ENCODE results near the gene RAB7B.

RAB7B gene

GRCh38 chr1:205948886-205949285, 54.3 kb downstream of the RAB7B start:
- no peak for DNase-seq (ENCODE audit: low read depth)

- DNase-seq (ENCODE audit: low read depth): no peak
These were observed 55.2 kb downstream of the RAB7B start for GRCh38 chr1:205948039-205948438.

- DNase-seq (ENCODE audit: low read depth): no peak
These were observed 56.2 kb downstream of the RAB7B start for GRCh38 chr1:205947024-205947423.

GRCh38 chr1:205945069-205945468, 58.1 kb downstream of the RAB7B start:
- DNase-seq (ENCODE audit: low read depth): no peak

- DNase-seq (ENCODE audit: low read depth): no peak
These were observed 58.7 kb downstream of the RAB7B start for GRCh38 chr1:205944525-205944924.

DNA sequence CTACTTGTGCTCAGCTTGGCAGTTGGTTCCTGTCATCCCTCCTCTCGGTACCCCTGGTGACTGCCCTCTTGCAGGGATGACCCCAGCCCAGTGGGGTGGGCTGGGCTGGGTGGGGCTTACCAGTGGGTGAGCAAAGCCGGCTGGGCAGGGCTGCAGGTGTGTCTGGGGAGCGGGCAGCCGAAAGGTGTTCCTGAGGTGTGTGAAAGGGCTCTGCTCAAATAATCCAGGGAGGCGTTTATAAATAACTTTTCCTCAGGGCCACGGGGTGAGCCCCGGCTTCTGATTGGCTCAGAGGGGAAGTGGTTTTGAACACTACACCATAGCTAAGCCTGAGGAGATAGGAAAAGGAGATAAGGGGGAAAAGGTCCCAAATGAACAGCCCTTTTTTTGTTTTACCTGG, 60.0 kb downstream of the RAB7B start, which contains the start of gene SLC26A9:
Gene SLC26A9, minus strand, starts transcription at position 212 of the 400 bp plus-strand sequence. CDS start 7,636 bp downstream, outside the sequence.
- DNase-seq (ENCODE audit: low read depth): no peak

GRCh38 chr1:205942631-205943159, 60.5 kb downstream of the RAB7B start:
- DNase-seq (ENCODE audit: low read depth): peak; percentile 57

DNA sequence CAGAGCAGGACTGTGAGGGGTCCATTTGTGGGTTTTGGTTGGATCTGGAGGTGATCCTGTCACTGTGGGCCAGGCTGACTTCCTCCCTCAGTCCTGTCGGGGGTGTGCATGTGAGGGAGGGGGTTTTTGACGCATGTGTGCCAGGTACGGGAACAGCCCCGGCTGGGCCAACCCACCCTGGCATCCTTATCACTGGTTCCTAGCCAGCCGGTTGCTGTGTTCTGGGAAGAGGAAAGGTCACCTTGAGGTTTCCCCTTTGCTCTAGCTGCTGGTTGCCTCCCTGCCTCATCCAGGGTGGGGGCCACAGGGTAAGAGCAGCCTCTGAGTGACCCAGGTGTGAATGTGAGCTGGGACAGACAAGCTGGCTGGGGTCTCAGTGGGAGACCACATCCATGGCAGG, 62.5 kb downstream of the RAB7B start:
- DNase-seq (ENCODE audit: low read depth): no peak

DNA sequence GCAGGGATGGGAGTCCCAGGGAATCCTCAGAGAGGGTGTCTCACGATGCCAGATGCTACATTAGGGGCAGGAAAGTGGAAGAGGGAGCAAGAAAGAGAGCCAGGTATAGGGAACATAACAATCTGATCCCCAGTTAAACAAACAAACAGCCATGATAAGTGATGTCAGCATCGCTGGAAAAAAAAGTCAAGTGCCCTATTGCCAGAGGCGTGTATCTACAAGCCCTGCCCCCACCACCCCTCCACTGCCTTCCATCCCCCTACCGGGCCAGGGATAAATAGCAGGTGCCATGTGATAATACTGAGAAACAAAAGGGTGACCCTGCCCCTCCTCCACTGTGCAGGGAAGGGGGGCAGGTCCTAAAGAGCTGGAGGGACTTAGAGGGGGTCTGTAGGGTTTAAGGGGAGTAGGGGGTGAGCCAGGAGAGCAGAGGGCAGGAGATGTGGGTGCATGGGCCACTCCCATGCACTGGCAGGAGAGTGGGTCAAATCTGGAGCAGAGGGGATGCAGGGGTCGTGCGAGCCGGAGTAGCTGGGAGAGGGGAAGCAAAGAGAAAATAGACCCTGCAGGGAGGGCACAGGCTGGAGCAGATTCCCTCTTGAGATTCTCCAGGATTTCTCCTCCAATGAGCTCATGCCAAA, 63.4 kb downstream of the RAB7B start:
- DNase-seq (ENCODE audit: low read depth): peak; percentile 15

- DNase-seq (ENCODE audit: low read depth): no peak
These were observed 64.5 kb downstream of the RAB7B start for GRCh38 chr1:205938682-205939081.

- peak; percentile 91 for DNase-seq (ENCODE audit: low read depth)
These were observed 66.2 kb downstream of the RAB7B start for GRCh38 chr1:205936846-205937586.

DNA sequence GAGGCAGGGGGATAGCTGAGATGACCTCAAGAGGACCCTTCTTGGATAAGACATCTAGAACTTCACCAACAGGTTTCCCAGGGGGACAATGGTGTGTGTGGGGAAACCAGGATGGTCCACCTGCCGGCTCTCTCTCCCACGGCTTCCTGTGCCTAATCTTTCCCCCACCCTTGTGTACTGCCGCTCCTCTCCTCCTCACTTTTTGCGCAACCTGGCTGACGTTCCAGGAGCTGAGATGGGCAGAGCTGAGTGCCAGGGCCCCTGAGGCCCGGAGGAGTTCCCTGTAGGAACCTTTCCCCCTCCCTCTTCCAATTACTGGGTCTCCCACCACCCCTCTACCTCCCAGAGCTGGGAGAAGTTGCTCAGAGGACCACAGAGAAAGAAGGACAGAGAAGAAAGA, 66.9 kb downstream of the RAB7B start:
- DNase-seq (ENCODE audit: low read depth): peak; percentile 81

DNA sequence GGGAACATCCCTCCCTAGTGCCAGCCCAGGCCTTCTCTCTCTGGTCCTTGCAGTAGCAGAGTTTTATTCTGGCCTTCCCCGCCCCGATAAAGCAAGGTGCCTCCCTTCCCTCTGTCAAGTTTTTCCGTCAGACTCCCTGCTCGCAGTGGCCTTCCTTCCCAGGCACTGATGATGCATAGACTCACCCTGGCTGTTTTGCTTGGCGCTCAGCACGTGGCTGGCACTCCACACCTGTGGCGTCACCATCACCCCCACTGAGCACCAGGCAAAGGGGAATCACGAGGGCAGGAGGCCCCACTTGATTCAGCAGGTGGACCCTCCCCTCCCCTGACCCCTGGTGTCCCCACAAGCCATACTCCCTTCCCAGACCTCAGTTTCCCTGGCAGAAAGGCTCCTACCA, 67.3 kb downstream of the RAB7B start:
- no peak for DNase-seq (ENCODE audit: low read depth)

DNA sequence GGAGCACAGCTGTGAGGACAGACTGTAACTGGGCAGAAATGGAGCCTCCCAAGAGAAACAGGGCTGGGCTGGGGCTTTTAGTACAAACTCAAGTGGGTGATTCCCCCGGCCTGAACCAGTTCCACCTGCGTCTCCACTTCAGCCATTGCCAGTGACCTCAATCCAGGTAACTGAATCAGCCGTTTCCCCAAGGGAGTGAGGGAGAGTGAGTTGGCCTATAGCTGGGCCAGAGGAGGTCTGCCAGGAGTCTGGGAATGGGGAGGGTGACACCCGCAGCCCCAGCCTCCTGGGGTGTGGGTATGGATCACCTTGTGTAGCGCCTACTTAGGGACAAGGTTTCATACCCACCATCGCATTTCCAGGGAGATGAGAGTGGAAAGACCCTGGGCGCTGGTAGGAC, 68.4 kb downstream of the RAB7B start:
- DNase-seq (ENCODE audit: low read depth): no peak

DNA sequence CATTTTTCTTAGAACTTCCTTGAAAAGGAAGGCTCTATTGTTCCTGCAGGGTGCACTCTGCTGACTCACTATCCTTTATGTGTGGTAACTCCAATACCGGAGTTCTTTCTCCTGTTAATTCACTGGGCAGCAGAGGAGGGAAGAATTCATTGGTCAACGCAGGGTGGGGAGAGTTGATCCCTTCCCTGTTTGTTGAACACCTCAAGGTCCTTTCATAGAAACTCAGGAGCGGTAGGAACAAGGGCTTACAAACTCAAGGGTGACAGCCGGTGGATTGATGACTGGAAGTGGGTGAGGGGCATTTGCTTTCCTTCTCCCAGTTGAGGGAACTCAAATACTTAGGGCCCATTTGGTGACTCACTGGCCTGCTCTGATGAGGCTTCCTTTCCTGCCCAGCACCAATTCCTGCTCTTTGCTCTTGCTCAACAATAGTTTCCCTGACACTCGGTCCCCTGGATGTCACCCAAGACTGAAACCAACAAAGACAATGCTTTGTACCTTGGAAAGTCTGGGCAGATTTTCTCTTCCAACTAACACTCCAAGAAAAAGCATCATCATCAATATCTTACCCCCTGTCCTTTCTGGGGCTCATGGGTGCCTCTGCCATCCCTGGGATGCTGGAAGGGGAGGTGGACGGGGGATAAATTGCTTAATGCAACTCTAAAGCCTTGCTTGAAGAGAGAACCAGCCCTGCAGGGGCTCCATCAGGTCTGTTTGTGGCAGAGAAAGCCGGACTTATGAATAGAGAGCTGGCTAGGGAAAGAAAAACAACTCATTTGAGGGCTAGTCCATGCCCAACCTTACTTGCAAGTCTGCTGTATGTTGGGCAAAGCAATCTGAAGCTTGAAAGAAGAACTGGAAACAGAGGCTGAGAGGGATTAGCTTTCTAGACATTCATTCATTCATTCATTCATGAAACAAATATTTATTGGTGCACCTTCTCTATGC, 69.2 kb downstream of the RAB7B start:
- peak; percentile 82 for DNase-seq (ENCODE audit: low read depth)

- no peak for DNase-seq (ENCODE audit: low read depth)
These were observed 70.4 kb downstream of the RAB7B start for GRCh38 chr1:205932776-205933175.

DNA sequence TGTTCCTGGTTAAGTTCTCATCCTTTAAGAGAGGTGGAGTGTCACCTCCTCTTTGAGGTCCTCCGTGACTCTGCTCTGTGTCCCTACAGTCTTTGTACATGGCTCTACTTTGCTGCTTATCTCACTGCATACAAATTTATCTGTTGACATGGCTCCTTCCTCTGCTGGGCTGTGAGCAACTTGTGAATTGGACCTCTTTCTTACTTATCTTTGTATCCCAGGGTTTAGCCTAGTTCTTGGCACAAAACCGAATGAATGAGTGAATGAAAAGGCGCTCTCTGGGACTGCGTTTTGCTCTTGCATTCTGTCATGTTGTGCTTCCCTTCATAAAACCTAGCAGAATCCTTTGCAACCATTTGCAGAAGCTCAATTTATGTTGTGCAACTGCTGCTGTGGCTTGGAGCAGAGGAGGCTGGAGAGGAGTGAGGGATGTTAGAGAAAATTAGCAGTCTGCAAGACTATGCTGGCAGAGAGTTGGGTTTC, 72.4 kb downstream of the RAB7B start:
- peak; percentile 72 for DNase-seq (ENCODE audit: low read depth)

DNA sequence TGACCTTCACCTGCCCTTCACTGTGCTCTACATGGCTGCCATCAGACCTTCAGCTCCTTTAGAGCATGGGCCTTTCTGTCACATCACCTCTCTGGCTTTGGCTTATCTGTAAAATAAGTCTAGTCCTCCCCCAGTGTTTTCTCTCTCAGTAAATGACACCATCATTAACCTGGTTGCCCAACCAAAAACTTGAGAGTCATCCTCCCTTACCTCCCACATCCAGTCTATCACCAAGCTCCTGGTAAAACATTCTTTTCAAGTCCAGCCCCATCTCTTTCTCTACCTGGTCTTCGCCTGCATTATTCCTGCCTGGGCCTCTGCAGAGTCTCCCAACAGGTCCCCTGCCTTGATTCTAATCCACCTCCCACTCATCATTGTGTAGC, 73.0 kb downstream of the RAB7B start:
- peak; percentile 52 for DNase-seq (ENCODE audit: low read depth)

GRCh38 chr1:205929496-205930194, 73.5 kb downstream of the RAB7B start:
- DNase-seq (ENCODE audit: low read depth): no peak

DNA sequence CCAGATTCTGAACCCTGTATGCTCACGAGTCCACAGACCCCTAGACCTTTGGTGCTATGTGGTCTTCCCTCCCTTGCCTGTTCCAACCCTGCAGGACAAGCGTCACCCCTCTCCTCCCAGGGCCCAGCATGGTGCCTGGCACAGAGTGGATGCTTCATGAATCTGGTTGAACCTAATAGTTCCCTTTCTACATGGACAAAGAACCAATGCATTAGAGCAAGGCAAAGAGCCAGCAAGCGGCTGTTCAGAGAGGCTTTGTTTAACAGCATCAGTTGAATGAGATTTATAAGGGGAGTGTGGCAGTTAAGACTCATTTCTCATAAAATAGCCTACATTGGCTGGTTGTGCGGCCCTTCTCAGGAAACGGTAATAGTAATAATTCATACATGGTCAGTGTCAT, 74.9 kb downstream of the RAB7B start:
- no peak for DNase-seq (ENCODE audit: low read depth)

- no peak for DNase-seq (ENCODE audit: low read depth)
These were observed 75.5 kb downstream of the RAB7B start for GRCh38 chr1:205927676-205928075.

DNA sequence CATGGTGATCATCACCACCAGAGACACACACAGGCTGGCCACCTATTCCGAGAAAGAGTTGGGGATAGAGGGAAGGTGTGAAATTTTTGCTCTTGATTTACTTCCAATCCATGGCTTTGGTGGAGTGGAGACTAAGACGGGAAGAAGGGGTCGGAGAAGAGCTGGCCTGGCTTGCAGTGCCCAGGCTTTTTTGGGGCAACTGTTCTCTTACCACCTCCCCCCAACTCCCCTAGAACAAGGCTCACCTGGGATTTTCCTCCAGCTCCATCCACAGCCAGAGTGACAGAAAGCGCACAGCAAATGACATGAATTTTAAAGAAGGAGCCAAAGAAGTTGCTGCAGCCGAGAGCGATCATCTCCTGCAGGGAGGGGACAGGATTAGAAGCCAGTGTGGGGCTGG, 75.9 kb downstream of the RAB7B start:
- no peak for DNase-seq (ENCODE audit: low read depth)
